HCT116 (cell line): ENCODE measurements around the gene C4orf51. TPM values are rescaled to one million over a fixed set of nuclear protein-coding genes. Genes with fewer than 3 reads are reported as not detected.

Experiments used
- ATAC-seq: fragments of 200-7000 bp; cut with Tn5 transposase; 2 replicates; pipeline ENCODE4 v1.9.1; 2020; ENCODE audit warnings: mild to moderate bottlenecking, moderate library complexity
- BruUV-seq: library from RNA; stranded (reverse); fragments of 400-500 nt; replicated peaks from 2 replicates; lab custom pipeline; 2021; lab: Mats Ljungman, UMichigan
- CTCF ChIA-PET: fragments of 300-600 bp; sonication (Branson Sonifier 250); formaldehyde crosslinking; loops from one replicate; lab custom pipeline; 2021; ENCODE audit warnings: antibody characterized with exemption; lab: Charles Lee
- POLR2A ChIA-PET: fragments of 300-600, 350-600 bp; sonication (Branson Sonifier 250); formaldehyde crosslinking; loops from one replicate; lab custom pipeline; 2021; ENCODE audit warnings: antibody characterized with exemption; lab: Charles Lee
- RAD21 ChIA-PET, 2 experiments: fragments of 300-600 bp; sonication (Branson Sonifier 250); formaldehyde crosslinking; loops; one replicate each; lab custom pipeline; 2023; ENCODE audit warnings: low total read pairs in 2 of 2; ENCODE audit not compliant: uncharacterized antibody in 2 of 2, unreplicated experiment in 2 of 2, low non-redundant PET in 1 of 2; lab: Charles Lee
- DNase-seq: peaks from one replicate; pipeline ENCODE4 v3.0.0-alpha.2; 2010; ENCODE audit warnings: low read depth, low spot score
- H2AFZ ChIP-seq: fragments of 200-600 bp; shearing (Covaris generic), sonication (generic); 2 replicates; pipeline ENCODE4 v1.6.1; 2017; ENCODE audit warnings: low read depth, mixed run types, mixed read lengths, antibody characterized with exemption, low read length; ENCODE audit not compliant: poor library complexity, severe bottlenecking
- H3K27ac ChIP-seq: 2 replicates; pipeline ENCODE4 v1.5.1; 2012; ENCODE audit warnings: low read depth, low read length
- H3K27me3 ChIP-seq: fragments of 200-600 bp; sonication (generic); 2 replicates; pipeline ENCODE4 v1.6.1; 2016; ENCODE audit warnings: mixed run types, low read length, mixed read lengths; ENCODE audit not compliant: insufficient read depth
- H3K36me3 ChIP-seq, 2 experiments: fragments of 200-500 bp in 1 of 2; fragments of 200-600 bp in 1 of 2; sonication (Bioruptor generic) in 1 of 2; sonication (generic) in 1 of 2; 2 replicates each; pipeline versions ENCODE4 v1.5.1 to v1.6.1; 2014 to 2016; ENCODE audit warnings: low read length in 2 of 2, inconsistent platforms in 1 of 2, mixed read lengths in 1 of 2, mixed run types in 1 of 2; ENCODE audit not compliant: insufficient read depth in 2 of 2, control insufficient read depth in 1 of 2
- H3K4me1 ChIP-seq, 2 experiments: fragments of 200-600 bp in 1 of 2; sonication (generic) in 1 of 2; 2 replicates each; pipeline versions ENCODE4 v1.5.1 to v1.6.1; 2012 to 2017; ENCODE audit warnings: low read length in 2 of 2, inconsistent platforms in 1 of 2, mild to moderate bottlenecking in 1 of 2, mixed read lengths in 1 of 2, mixed run types in 1 of 2, moderate library complexity in 1 of 2; ENCODE audit not compliant: insufficient read depth in 2 of 2, control insufficient read depth in 1 of 2
- H3K4me2 ChIP-seq: fragments of 200-600 bp; sonication (generic); 2 replicates; pipeline ENCODE4 v1.6.1; 2017; ENCODE audit warnings: mixed run types, low read length, mixed read lengths
- H3K4me3 ChIP-seq, 2 experiments: fragments of 200-600 bp in 1 of 2; sonication (generic) in 1 of 2; replicated peaks in 1 of 2; 2 replicates each; pipeline ENCODE4 v1.5.1; 2011 to 2016; ENCODE audit warnings: low read length in 2 of 2, control low read depth in 1 of 2, low read depth in 1 of 2, mild to moderate bottlenecking in 1 of 2, mixed read lengths in 1 of 2, mixed run types in 1 of 2
- H3K79me2 ChIP-seq: fragments of 200-600 bp; sonication (generic); 2 replicates; pipeline ENCODE4 v1.6.1; 2017; ENCODE audit warnings: mild to moderate bottlenecking, mixed run types, low read length, moderate library complexity, mixed read lengths; ENCODE audit not compliant: insufficient read depth
- H3K9ac ChIP-seq: fragments of 200-600 bp; sonication (generic); 2 replicates; pipeline ENCODE4 v1.6.1; 2016; ENCODE audit warnings: low read length, mixed read lengths
- H3K9me2 ChIP-seq: fragments of 200-600 bp; sonication (generic), shearing (Covaris generic); 2 replicates; pipeline ENCODE4 v1.6.1; 2017; ENCODE audit warnings: mixed run types, mild to moderate bottlenecking, moderate library complexity; ENCODE audit not compliant: insufficient read depth
- H3K9me3 ChIP-seq, 2 experiments: fragments of 200-500 bp in 1 of 2; fragments of 200-600 bp in 1 of 2; sonication (Bioruptor generic) in 1 of 2; sonication (generic) in 1 of 2; 2 replicates each; pipeline ENCODE4 v1.6.1; 2014 to 2017; ENCODE audit warnings: low read length in 2 of 2, mixed read lengths in 2 of 2, inconsistent platforms in 1 of 2, low read depth in 1 of 2, mild to moderate bottlenecking in 1 of 2, mixed run types in 1 of 2, moderate library complexity in 1 of 2; ENCODE audit not compliant: control insufficient read depth in 1 of 2, insufficient read depth in 1 of 2
- H4K20me1 ChIP-seq: fragments of 200-600 bp; sonication (generic), shearing (Covaris generic); 2 replicates; pipeline ENCODE4 v1.6.1; 2017; ENCODE audit warnings: mixed run types, mild to moderate bottlenecking, moderate library complexity; ENCODE audit not compliant: insufficient read depth
- CBX3 ChIP-seq: IDR thresholded peaks from 2 replicates; pipeline ENCODE4 v1.6.1; 2012; ENCODE audit warnings: low read depth
- CEBPB ChIP-seq: IDR thresholded peaks from 2 replicates; pipeline ENCODE4 v1.6.1; 2012; ENCODE audit warnings: low read depth
- CTCF ChIP-seq, 3 experiments: fragments of 200-600 bp in 1 of 3; sonication (generic) in 1 of 3; IDR thresholded peaks in 2 of 3; conservative IDR thresholded peaks in 1 of 3; 2 replicates each; pipeline ENCODE4 v1.5.1; 2012 to 2017; ENCODE audit warnings: low read depth in 2 of 3, low read length in 2 of 3, antibody characterized with exemption in 1 of 3, borderline replicate concordance in 1 of 3, control low read depth in 1 of 3, mild to moderate bottlenecking in 1 of 3, mixed read lengths in 1 of 3, mixed run types in 1 of 3, moderate library complexity in 1 of 3; ENCODE audit not compliant: insufficient read depth in 1 of 3
- EGR1 ChIP-seq: IDR thresholded peaks from 2 replicates; pipeline ENCODE4 v1.6.1; 2012; ENCODE audit warnings: low read depth
- ELF1 ChIP-seq: IDR thresholded peaks from 2 replicates; pipeline ENCODE4 v1.6.1; 2012; ENCODE audit warnings: low read depth, borderline replicate concordance
- EZH2 ChIP-seq: fragments of 200-600 bp; sonication (generic); IDR thresholded peaks from 2 replicates; pipeline ENCODE4 v1.6.1; 2017; ENCODE audit warnings: antibody characterized with exemption, mixed run types
- EZH2phosphoT487 ChIP-seq: fragments of 200-600 bp; IDR thresholded peaks from 2 replicates; pipeline ENCODE4 v1.6.1; 2018; ENCODE audit warnings: antibody characterized with exemption, borderline replicate concordance
- FOSL1 ChIP-seq: IDR thresholded peaks from 2 replicates; pipeline ENCODE4 v1.6.1; 2012; ENCODE audit warnings: low read depth
- JUND ChIP-seq: IDR thresholded peaks from 2 replicates; pipeline ENCODE4 v1.6.1; 2012
- RAD21 ChIP-seq: IDR thresholded peaks from 2 replicates; pipeline ENCODE4 v1.6.1; 2012; ENCODE audit warnings: low read depth, mild to moderate bottlenecking
- REST ChIP-seq: IDR thresholded peaks from 2 replicates; pipeline ENCODE4 v1.6.1; 2012; ENCODE audit warnings: low read depth
- SP1 ChIP-seq: IDR thresholded peaks from 2 replicates; pipeline ENCODE4 v1.6.1; 2012; ENCODE audit warnings: low read depth
- SRF ChIP-seq: IDR thresholded peaks from 2 replicates; pipeline ENCODE4 v1.6.1; 2012; ENCODE audit warnings: low read depth
- TCF7L2 ChIP-seq: IDR thresholded peaks from 2 replicates; pipeline ENCODE4 v1.7.0; 2011; ENCODE audit warnings: borderline replicate concordance, inconsistent platforms; ENCODE audit not compliant: insufficient read depth, insufficient read length; ENCODE audit errors: extremely low read depth
- YY1 ChIP-seq: IDR thresholded peaks from 2 replicates; pipeline ENCODE4 v1.6.1; 2011; ENCODE audit warnings: low read length, low read depth, moderate library complexity, mild to moderate bottlenecking; ENCODE audit not compliant: insufficient replicate concordance; ENCODE audit errors: extremely low read depth
- ZFX ChIP-seq: fragments of 450-650 bp; IDR thresholded peaks from 2 replicates; pipeline ENCODE4 v1.6.1; 2017
- ZNF274 ChIP-seq: fragments of 200-500 bp; sonication (Bioruptor generic); IDR thresholded peaks from 2 replicates; pipeline ENCODE4 v1.6.1; 2014; ENCODE audit warnings: mild to moderate bottlenecking, low read depth, low read length, inconsistent platforms
- intact Hi-C: fragments of 100-400 bp; cut with micrococcal nuclease; formaldehyde crosslinking; loops from 2 replicates; pipeline ENCODE4 v1.10.0; 2022
- total RNA-seq: library from RNA; stranded (reverse); gene quantifications from one replicate; pipeline ENCODE4 v1.2.1, GENCODE V29; 2021; ENCODE audit not compliant: unreplicated experiment
- TF ChIP-seq, protein P1 (sequence below): IDR thresholded peaks from 2 replicates; pipeline ENCODE4 v1.6.1; 2012
- TF ChIP-seq, protein P2 (sequence below): IDR thresholded peaks from 2 replicates; pipeline ENCODE4 v1.6.1; 2012

C4orf51 gene
- total RNA-seq, 1 experiment from 2014 or later, result not detected

GRCh38 chr4:145773581-145774234 lies 93.8 kb downstream of the C4orf51 start:
- Histone ChIP-seq H3K27me3 (no peaks in the 10 kb centered on the region), H3K4me2 (no peak overlapping the region), H3K4me3 (no peak overlapping the region), H2AFZ (no peak overlapping the region), H4K20me1 (no peaks in the 10 kb centered on the region), H3K4me1 (no peaks in the 10 kb centered on the region), H3K27ac (no peak overlapping the region), H3K79me2 (no peaks in the 10 kb centered on the region), H3K9me2 (no peaks in the 10 kb centered on the region), H3K36me3 (peaks cover 5 to 6% of the 10 kb centered on the region in 2 experiments; a peak in 2 of 4 replicates), H3K9ac (no peak overlapping the region), H3K9me3 (no peaks in the 10 kb centered on the region)
- ChIA-PET POLR2A (no interaction called here), CTCF (no interaction called here), RAD21 (no interaction called here)
- DNase-seq, result no peak
- TF ChIP-seq CTCF (IDR thresholded peaks at IDR 0.05 in 2 of 3, conservative IDR thresholded peaks at IDR 0.05 in 1 of 3; ENCODE audit: borderline replicate concordance in 1 of 3, insufficient read depth in 1 of 3, low read depth in 2 of 3, low read length in 2 of 3) (no peak), REST (no peak), FOSL1 (no peak), EGR1 (no peak), SRF (no peak), EZH2 (no peak), ZNF274 (no peak), RAD21 (no peak), YY1 (no peak), TCF7L2 (no peak), ELF1 (no peak), ZFX (no peak), SP1 (no peak), CBX3 (no peak), EZH2phosphoT487 (no peak), CEBPB (no peak), JUND (no peak)
- TF ChIP-seq, protein P1, sequence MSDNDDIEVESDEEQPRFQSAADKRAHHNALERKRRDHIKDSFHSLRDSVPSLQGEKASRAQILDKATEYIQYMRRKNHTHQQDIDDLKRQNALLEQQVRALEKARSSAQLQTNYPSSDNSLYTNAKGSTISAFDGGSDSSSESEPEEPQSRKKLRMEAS, result no peak
- TF ChIP-seq, protein P2, sequence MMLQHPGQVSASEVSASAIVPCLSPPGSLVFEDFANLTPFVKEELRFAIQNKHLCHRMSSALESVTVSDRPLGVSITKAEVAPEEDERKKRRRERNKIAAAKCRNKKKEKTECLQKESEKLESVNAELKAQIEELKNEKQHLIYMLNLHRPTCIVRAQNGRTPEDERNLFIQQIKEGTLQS, result no peak
- intact Hi-C loops, result no loop called here
- no peak for ATAC-seq
- BruUV-seq, result no TSS peak
